ENCODE results near the gene FARP1.

The FARP1 gene

GRCh38 chr13:98443329-98443728 lies 300.4 kb downstream of the FARP1 start:
- H3K9ac ChIP-seq, result no peak overlapping the region
- peaks cover 45% of the 10 kb centered on the region for H3K36me3 ChIP-seq
- no peak overlapping the region for H3K4me2 ChIP-seq

DNA sequence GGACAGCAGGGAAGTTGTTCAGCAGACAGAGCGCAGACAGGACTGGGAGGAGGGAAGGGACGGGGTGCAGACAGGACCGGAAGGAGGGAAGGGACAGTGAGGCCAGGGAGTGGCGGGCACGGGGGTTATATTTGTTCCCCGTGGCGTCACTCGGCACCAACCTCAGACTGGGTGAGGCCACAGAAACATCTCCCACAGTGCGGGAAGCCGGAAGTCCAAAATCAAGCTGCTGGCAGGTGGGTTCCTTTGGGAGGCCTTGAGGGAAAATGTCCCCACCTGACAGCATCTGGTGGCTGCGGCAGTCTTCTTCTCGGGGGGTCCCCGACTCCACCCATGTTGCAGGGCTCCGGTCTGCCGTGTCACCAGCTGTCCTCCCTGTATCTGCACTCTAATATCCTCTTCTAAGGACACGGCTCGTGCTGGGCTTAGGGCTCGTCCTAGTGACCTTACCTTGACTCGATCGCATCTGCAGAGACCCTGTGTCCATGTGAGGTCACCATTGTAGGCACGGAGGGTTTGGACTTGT lies 301.0 kb downstream of the FARP1 start:
- Histone ChIP-seq H3K4me2 (no peak overlapping the region), H3K9ac (no peak overlapping the region), H3K27ac (no peak overlapping the region), H4K20me1 (peaks cover 77% of the 10 kb centered on the region), H3K9me3 (no peaks in the 10 kb centered on the region), H3K36me3 (peaks cover 46% of the 10 kb centered on the region), H3K4me3 (no peak overlapping the region), H3K4me1 (peaks cover 48% of the 10 kb centered on the region), H3K27me3 (no peaks in the 10 kb centered on the region)
- TF ChIP-seq Cebpa-rat (IDR thresholded peaks at IDR 0.05), result no peak

More at GRCh38 chr13:98443329-98443728, 300.4 kb downstream of the FARP1 start:
- Histone ChIP-seq H4K20me1 (peaks cover 72% of the 10 kb centered on the region), H3K27ac (no peak overlapping the region), H3K9me3 (no peaks in the 10 kb centered on the region), H3K4me1 (peaks cover 48% of the 10 kb centered on the region), H3K27me3 (no peaks in the 10 kb centered on the region), H3K4me3 (no peak overlapping the region)
- TF ChIP-seq Cebpa-rat (IDR thresholded peaks at IDR 0.05), result no peak

- no peak overlapping the region for H3K4me3 ChIP-seq
- no peak overlapping the region for H3K27ac ChIP-seq
- H3K36me3 ChIP-seq, result peaks cover 51% of the 10 kb centered on the region
- H3K4me1 ChIP-seq, result peaks cover 52% of the 10 kb centered on the region
- peaks cover 82% of the 10 kb centered on the region for H4K20me1 ChIP-seq
- no peak overlapping the region for H3K4me2 ChIP-seq
- H3K9me3 ChIP-seq, result no peaks in the 10 kb centered on the region
- no peak overlapping the region for H3K9ac ChIP-seq
- H3K27me3 ChIP-seq, result no peaks in the 10 kb centered on the region
- no peak for TF ChIP-seq Cebpa-rat (IDR thresholded peaks at IDR 0.05)
These were observed 301.5 kb downstream of the FARP1 start for GRCh38 chr13:98444381-98444780.

GRCh38 chr13:98445340-98446233 lies 302.7 kb downstream of the FARP1 start:
- peak overlapping the region; percentile 30; the same call in 1 of the 2 replicates for H3K4me2 ChIP-seq
- no peaks in the 10 kb centered on the region for H3K9me3 ChIP-seq
- H3K27ac ChIP-seq, result no peak overlapping the region
- no peak overlapping the region for H3K9ac ChIP-seq
- H3K27me3 ChIP-seq, result no peaks in the 10 kb centered on the region
- TF ChIP-seq Cebpa-rat (IDR thresholded peaks at IDR 0.05), result no peak
- peaks cover 91% of the 10 kb centered on the region for H4K20me1 ChIP-seq
- H3K4me1 ChIP-seq, result peaks cover 64% of the 10 kb centered on the region
- peaks cover 52% of the 10 kb centered on the region for H3K36me3 ChIP-seq
- H3K4me3 ChIP-seq, result no peak overlapping the region

DNA sequence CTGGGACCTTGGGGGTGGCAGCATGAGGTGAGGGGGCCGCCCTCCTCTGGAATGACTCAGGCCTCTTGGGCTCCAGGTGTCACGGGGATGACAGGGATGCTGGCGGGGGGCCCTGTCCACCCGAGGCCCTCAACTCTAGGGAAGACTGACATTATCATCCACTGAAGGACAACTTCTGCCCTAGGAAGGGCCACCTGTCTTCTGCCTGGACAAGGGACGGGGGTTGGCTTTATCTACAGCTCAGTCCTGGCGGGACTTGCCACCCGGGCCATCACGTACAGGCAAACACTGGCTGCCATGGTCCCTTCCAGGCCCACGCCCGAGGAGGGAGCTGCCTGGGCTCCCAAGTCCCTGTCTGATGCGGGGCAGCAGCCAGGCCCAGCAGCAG lies 303.3 kb downstream of the FARP1 start:
- no peak for TF ChIP-seq Cebpa-rat (IDR thresholded peaks at IDR 0.05)
- no peaks in the 10 kb centered on the region for H3K9me3 ChIP-seq
- peak overlapping the region; percentile 30; the same call in 1 of the 2 replicates for H3K4me2 ChIP-seq
- H3K4me1 ChIP-seq, result peaks cover 64% of the 10 kb centered on the region
- H3K9ac ChIP-seq, result no peak overlapping the region
- no peak overlapping the region for H3K4me3 ChIP-seq
- H3K36me3 ChIP-seq, result peaks cover 47% of the 10 kb centered on the region
- H4K20me1 ChIP-seq, result peaks cover 92% of the 10 kb centered on the region
- H3K27ac ChIP-seq, result no peak overlapping the region
- H3K27me3 ChIP-seq, result no peaks in the 10 kb centered on the region

GRCh38 chr13:98447130-98447529 lies 304.2 kb downstream of the FARP1 start:
- no peak overlapping the region for H3K4me2 ChIP-seq
- H3K27me3 ChIP-seq, result no peaks in the 10 kb centered on the region
- no peak overlapping the region for H3K4me3 ChIP-seq
- H3K4me1 ChIP-seq, result peaks cover 64% of the 10 kb centered on the region
- peaks cover 93% of the 10 kb centered on the region for H4K20me1 ChIP-seq
- no peak for TF ChIP-seq Cebpa-rat (IDR thresholded peaks at IDR 0.05)
- no peak overlapping the region for H3K27ac ChIP-seq
- peaks cover 51% of the 10 kb centered on the region for H3K36me3 ChIP-seq
- H3K9me3 ChIP-seq, result no peaks in the 10 kb centered on the region
- H3K9ac ChIP-seq, result no peak overlapping the region

DNA sequence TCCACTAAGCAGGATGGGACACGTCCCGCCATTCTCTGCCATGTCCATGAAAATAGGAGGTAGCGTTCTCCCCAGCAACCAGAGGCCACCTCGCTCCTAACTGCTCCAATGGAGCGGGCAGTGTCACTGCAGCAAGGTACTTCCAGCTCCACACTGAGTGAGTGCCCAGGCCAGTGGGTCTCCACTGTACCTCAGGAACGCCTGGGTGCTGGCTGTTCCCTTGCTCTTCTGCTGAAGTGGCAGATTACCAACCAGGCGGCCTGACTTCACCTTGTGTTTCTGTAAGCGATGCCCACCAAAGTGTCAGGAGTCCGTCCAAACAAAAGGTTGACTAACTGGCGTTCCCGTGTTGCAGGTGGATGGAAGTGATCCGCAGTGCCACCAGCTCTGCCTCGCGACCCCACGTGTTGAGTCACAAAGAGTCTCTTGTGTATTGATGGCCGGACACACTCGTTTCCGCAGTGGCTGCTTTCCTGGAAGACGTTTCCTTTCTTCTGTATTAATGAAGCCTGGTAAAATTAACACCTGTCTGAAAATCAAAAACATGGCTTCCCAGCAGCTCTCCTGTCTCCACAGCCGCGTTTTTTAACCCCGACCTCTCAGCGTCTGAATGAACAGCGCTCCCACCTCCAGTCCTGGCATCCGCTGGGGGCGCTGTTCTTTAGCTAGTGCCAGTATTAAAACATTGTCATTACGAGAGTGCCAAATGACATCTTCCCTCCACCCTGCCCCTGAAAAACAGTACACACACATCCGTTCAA lies 305.2 kb downstream of the FARP1 start:
- peaks cover 55% of the 10 kb centered on the region for H3K36me3 ChIP-seq
- H3K27ac ChIP-seq, result peak overlapping the region; percentile 29; the same call in 1 of the 2 replicates
- peaks cover 93% of the 10 kb centered on the region for H4K20me1 ChIP-seq
- H3K4me2 ChIP-seq, result peak overlapping the region; percentile 86
- peak overlapping the region; percentile 17; the same call in 1 of the 2 replicates for H3K9ac ChIP-seq
- no peaks in the 10 kb centered on the region for H3K9me3 ChIP-seq
- H3K27me3 ChIP-seq, result no peaks in the 10 kb centered on the region
- H3K4me3 ChIP-seq, result no peak overlapping the region
- no peak for TF ChIP-seq Cebpa-rat (IDR thresholded peaks at IDR 0.05)
- H3K4me1 ChIP-seq, result peaks cover 62% of the 10 kb centered on the region

DNA sequence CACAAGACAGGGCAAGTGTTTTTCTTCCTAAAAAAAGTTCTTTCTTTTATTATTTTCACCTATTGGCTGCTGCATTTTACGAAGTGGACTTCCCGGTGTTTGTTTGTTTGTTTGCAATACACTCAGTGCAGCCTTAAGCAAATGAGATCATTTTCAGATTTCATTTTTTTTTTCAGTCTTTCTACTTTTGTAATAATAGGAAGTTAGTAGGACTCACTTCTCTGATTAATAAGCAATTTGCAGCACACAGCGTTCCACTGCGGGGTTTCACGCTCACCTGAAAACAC lies 305.7 kb downstream of the FARP1 start:
- H3K27me3 ChIP-seq, result no peaks in the 10 kb centered on the region
- H3K4me2 ChIP-seq, result peak overlapping the region; percentile 86
- no peaks in the 10 kb centered on the region for H3K9me3 ChIP-seq
- H4K20me1 ChIP-seq, result peaks cover 93% of the 10 kb centered on the region
- no peak for TF ChIP-seq Cebpa-rat (IDR thresholded peaks at IDR 0.05)
- H3K36me3 ChIP-seq, result peaks cover 60% of the 10 kb centered on the region
- H3K4me3 ChIP-seq, result no peak overlapping the region
- peaks cover 62% of the 10 kb centered on the region for H3K4me1 ChIP-seq
- no peak overlapping the region for H3K27ac ChIP-seq
- H3K9ac ChIP-seq, result no peak overlapping the region

GRCh38 chr13:98449273-98449672 lies 306.4 kb downstream of the FARP1 start:
- peak overlapping the region; percentile 86 for H3K4me2 ChIP-seq

DNA sequence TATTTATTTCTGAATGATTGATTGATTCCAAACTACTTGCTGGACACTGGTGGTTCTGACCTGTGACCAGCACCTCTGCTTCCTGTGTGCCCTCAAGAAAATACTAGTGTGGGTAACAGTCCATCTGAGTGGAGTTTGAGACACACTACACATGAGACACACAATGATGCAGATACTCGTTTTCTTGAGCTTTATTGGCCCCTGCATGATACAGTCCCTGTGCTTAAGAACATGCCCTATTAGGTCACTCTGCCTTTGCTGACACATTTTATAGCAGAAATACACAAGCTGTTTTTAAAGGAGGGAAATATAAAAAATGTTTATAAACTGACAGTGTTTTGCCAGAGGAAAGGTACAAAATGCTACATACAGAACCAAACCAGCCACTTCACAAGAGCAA lies 307.1 kb downstream of the FARP1 start:
- no peaks in the 10 kb centered on the region for H3K27me3 ChIP-seq
- peak overlapping the region; percentile 86 for H3K4me2 ChIP-seq
- H3K27ac ChIP-seq, result no peak overlapping the region
- H4K20me1 ChIP-seq, result peaks cover 100% of the 10 kb centered on the region
- H3K4me3 ChIP-seq, result no peak overlapping the region
- peaks cover 67% of the 10 kb centered on the region for H3K36me3 ChIP-seq
- peaks cover 68% of the 10 kb centered on the region for H3K4me1 ChIP-seq
- TF ChIP-seq Cebpa-rat (IDR thresholded peaks at IDR 0.05), result no peak
- no peaks in the 10 kb centered on the region for H3K9me3 ChIP-seq
- H3K9ac ChIP-seq, result no peak overlapping the region

More at GRCh38 chr13:98449273-98449672, 306.4 kb downstream of the FARP1 start:
- Histone ChIP-seq H3K36me3 (peaks cover 60% of the 10 kb centered on the region), H3K4me1 (peaks cover 62% of the 10 kb centered on the region), H3K9me3 (no peaks in the 10 kb centered on the region), H3K4me3 (no peak overlapping the region), H4K20me1 (peaks cover 97% of the 10 kb centered on the region), H3K27ac (no peak overlapping the region), H3K27me3 (no peaks in the 10 kb centered on the region), H3K9ac (no peak overlapping the region)
- no peak for TF ChIP-seq Cebpa-rat (IDR thresholded peaks at IDR 0.05)
